Measurements from ENCODE around the gene PTPRN2. TPM values are rescaled to one million over a fixed set of nuclear protein-coding genes. Genes with fewer than 3 reads are reported as not detected.

PTPRN2 gene
- total RNA-seq, 1 experiment from 2014 or later: 1.2 TPM

- H3K9me3 ChIP-seq (replicated peaks): peaks cover 16% of the 10 kb centered on the region
- H3K27me3 ChIP-seq (replicated peaks): no peaks in the 10 kb centered on the region
- no peaks in the 10 kb centered on the region for H3K4me1 ChIP-seq (replicated peaks)
- DNase-seq (ENCODE audit: low read depth in 1 of 2, low spot score in 2 of 2): no peak
- H3K27ac ChIP-seq: no peak overlapping the region
- no peak overlapping the region for H3K4me3 ChIP-seq
- H3K36me3 ChIP-seq: no peaks in the 10 kb centered on the region
These were observed 594.1 kb downstream of the PTPRN2 start for GRCh38 chr7:157993406-157994105.

- no peak for DNase-seq (ENCODE audit: low read depth in 1 of 2, low spot score in 2 of 2)
- Histone ChIP-seq H3K4me1 (replicated peaks) (no peaks in the 10 kb centered on the region), H3K27me3 (replicated peaks) (no peaks in the 10 kb centered on the region), H3K27ac (no peak overlapping the region), H3K9me3 (replicated peaks) (peaks cover 16% of the 10 kb centered on the region), H3K36me3 (no peaks in the 10 kb centered on the region), H3K4me3 (no peak overlapping the region)
These were observed 595.0 kb downstream of the PTPRN2 start for GRCh38 chr7:157992511-157993160.

DNA sequence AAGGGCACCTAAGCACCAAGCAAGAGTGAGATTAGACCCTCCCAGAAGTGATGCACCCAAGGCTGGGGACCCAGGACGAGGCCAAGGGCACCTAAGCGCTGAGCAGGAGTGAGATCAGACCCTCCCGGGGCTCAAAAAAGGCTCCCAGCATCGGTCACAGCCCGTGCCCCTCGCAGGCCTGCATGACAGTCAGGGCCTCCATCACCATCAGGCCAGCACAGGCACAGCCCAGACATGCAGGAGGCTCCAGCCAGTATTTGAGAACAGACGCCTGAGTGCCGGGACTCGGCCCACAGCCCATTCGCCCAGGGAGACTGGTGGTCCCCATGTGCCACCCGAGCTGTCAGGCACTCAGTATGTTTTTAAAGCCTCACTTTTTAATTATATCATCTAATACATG is 595.9 kb downstream of the PTPRN2 start:
- Histone ChIP-seq H3K27me3 (replicated peaks) (no peaks in the 10 kb centered on the region), H3K4me1 (replicated peaks) (no peaks in the 10 kb centered on the region), H3K9me3 (replicated peaks) (peaks cover 20% of the 10 kb centered on the region), H3K36me3 (no peaks in the 10 kb centered on the region), H3K27ac (no peak overlapping the region), H3K4me3 (no peak overlapping the region)
- no peak for DNase-seq (ENCODE audit: low read depth in 1 of 2, low spot score in 2 of 2)

DNA sequence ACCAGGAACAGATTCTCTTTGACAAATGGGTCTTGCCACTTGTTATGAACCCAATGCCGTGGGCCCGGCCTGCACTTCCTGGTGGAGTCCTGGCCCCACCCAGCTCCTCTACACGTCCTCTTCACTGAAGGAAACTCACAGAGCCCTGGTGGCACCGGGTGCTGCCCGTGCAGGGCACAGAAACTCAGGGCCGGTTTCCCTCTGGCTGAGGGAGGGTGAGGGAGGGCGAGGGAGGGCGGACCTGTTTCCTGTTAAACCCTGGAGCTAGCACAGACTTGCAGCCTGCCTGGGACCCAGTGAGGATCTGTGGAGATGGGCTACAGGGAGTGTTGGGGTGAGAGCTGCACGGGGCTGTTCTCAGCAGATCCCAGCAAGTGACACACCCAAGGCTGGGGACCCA is 596.3 kb downstream of the PTPRN2 start:
- no peak overlapping the region for H3K4me3 ChIP-seq
- H3K36me3 ChIP-seq: no peaks in the 10 kb centered on the region
- DNase-seq (ENCODE audit: low read depth in 1 of 2, low spot score in 2 of 2): no peak
- H3K9me3 ChIP-seq (replicated peaks): peaks cover 20% of the 10 kb centered on the region
- no peak overlapping the region for H3K27ac ChIP-seq
- H3K4me1 ChIP-seq (replicated peaks): no peaks in the 10 kb centered on the region
- H3K27me3 ChIP-seq (replicated peaks): no peaks in the 10 kb centered on the region

GRCh38 chr7:157990881-157991250 is 596.8 kb downstream of the PTPRN2 start:
- no peak for DNase-seq (ENCODE audit: low read depth in 1 of 2, low spot score in 2 of 2)
- H3K27me3 ChIP-seq (replicated peaks): no peaks in the 10 kb centered on the region
- no peak overlapping the region for H3K4me3 ChIP-seq
- no peak overlapping the region for H3K27ac ChIP-seq
- H3K36me3 ChIP-seq: no peaks in the 10 kb centered on the region
- peaks cover 20% of the 10 kb centered on the region for H3K9me3 ChIP-seq (replicated peaks)
- H3K4me1 ChIP-seq (replicated peaks): no peaks in the 10 kb centered on the region

DNA sequence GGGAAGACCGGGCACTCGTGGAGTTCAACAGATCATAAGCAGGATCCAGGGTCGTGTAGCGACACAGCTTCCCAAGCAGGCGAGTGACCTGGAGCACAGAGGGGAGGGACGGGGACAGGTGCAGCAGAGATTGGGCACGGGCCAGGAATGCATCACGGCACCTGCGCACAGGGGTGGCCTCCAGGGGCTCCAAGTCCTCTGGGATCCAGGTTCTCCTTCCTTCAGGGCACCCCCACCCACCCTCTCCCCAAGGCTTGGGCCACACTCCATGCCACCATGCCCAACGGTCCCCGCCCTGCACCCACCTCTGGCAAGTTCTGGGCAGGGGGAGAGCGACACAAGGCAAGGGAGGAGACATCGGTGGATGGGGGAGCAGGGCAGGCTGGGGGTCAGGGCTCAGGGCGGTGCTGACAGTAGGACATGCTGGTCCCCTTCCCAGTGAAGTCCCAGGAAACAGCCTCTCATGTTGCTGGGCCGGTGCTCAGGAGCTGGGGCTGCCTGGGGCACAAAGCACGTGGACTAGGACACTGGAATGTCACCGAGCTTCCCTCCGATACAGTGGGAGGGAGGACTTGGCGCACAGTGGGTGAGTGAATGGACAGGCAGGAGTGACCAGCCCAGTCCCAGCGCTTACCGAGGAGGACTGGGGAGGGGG is 597.3 kb downstream of the PTPRN2 start:
- H3K4me1 ChIP-seq (replicated peaks): no peaks in the 10 kb centered on the region
- H3K27me3 ChIP-seq (replicated peaks): no peaks in the 10 kb centered on the region
- no peaks in the 10 kb centered on the region for H3K36me3 ChIP-seq
- DNase-seq (ENCODE audit: low read depth in 1 of 2, low spot score in 2 of 2): no peak
- no peak overlapping the region for H3K27ac ChIP-seq
- peaks cover 18% of the 10 kb centered on the region for H3K9me3 ChIP-seq (replicated peaks)
- H3K4me3 ChIP-seq: no peak overlapping the region

DNA sequence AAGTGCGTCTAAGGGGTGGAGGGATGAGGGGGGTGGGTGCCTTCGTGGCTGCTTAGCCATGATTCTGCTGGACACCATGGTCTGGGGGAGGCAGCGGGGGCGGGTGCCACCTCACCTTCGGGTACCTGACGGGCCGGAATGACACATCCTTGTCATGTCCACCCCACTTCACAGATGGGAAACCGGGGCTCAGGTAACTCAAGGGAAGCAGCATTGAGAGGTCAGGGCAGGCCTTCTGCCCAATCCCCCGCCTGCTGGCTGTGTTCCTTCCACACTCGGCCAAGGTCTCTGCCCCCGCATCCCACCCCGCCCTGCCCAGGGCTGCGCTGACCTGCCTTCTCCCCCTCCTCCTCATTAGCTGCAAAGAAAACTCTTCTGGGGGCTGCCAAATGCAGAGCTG is 598.0 kb downstream of the PTPRN2 start:
- no peaks in the 10 kb centered on the region for H3K36me3 ChIP-seq
- peaks cover 20% of the 10 kb centered on the region for H3K9me3 ChIP-seq (replicated peaks)
- H3K27ac ChIP-seq: no peak overlapping the region
- no peak for DNase-seq (ENCODE audit: low read depth in 1 of 2, low spot score in 2 of 2)
- no peak overlapping the region for H3K4me3 ChIP-seq
- H3K27me3 ChIP-seq (replicated peaks): no peaks in the 10 kb centered on the region
- H3K4me1 ChIP-seq (replicated peaks): no peaks in the 10 kb centered on the region

DNA sequence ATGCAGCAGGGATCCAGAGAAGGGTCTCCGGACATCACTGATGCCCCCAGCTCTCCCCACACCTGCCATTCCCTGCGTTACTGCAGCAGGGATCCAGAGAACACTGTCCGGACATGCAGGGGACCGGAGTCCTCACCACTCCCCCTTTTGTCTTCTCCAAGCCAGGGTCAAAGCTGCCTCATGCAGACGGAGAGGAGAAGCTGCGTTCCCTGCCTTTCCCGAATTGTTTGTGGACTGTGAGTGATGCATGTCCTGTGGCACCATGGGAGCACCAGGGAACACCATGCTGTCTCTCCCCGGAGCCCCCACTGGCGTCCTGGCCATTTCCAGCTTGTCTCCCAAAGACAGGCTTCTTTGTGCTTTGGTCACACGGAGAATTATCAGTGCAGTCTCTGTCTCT is 599.7 kb downstream of the PTPRN2 start:
- Histone ChIP-seq H3K27me3 (replicated peaks) (no peaks in the 10 kb centered on the region), H3K4me3 (no peak overlapping the region), H3K4me1 (replicated peaks) (no peaks in the 10 kb centered on the region), H3K27ac (no peak overlapping the region), H3K9me3 (replicated peaks) (peaks cover 24% of the 10 kb centered on the region), H3K36me3 (no peaks in the 10 kb centered on the region)
- no peak for DNase-seq (ENCODE audit: low read depth in 1 of 2, low spot score in 2 of 2)

GRCh38 chr7:157986051-157986450 is 601.6 kb downstream of the PTPRN2 start:
- H3K4me3 ChIP-seq: no peak overlapping the region
- H3K27me3 ChIP-seq (replicated peaks): no peaks in the 10 kb centered on the region
- no peaks in the 10 kb centered on the region for H3K36me3 ChIP-seq
- no peak overlapping the region for H3K27ac ChIP-seq
- DNase-seq (ENCODE audit: low read depth in 1 of 2, low spot score in 2 of 2): no peak
- no peaks in the 10 kb centered on the region for H3K4me1 ChIP-seq (replicated peaks)
- H3K9me3 ChIP-seq (replicated peaks): peaks cover 12% of the 10 kb centered on the region

GRCh38 chr7:157985636-157986035 is 602.0 kb downstream of the PTPRN2 start:
- Histone ChIP-seq H3K36me3 (no peaks in the 10 kb centered on the region), H3K27ac (no peak overlapping the region), H3K4me3 (no peak overlapping the region), H3K9me3 (replicated peaks) (peaks cover 11% of the 10 kb centered on the region; the same call in 1 of the 2 replicates), H3K27me3 (replicated peaks) (no peaks in the 10 kb centered on the region), H3K4me1 (replicated peaks) (no peaks in the 10 kb centered on the region)
- no peak for DNase-seq (ENCODE audit: low read depth in 1 of 2, low spot score in 2 of 2)

GRCh38 chr7:157984423-157985163 is 603.0 kb downstream of the PTPRN2 start:
- peaks cover 15% of the 10 kb centered on the region; the same call in 1 of the 2 replicates for H3K9me3 ChIP-seq (replicated peaks)
- DNase-seq (ENCODE audit: low read depth in 1 of 2, low spot score in 2 of 2): no peak

DNA sequence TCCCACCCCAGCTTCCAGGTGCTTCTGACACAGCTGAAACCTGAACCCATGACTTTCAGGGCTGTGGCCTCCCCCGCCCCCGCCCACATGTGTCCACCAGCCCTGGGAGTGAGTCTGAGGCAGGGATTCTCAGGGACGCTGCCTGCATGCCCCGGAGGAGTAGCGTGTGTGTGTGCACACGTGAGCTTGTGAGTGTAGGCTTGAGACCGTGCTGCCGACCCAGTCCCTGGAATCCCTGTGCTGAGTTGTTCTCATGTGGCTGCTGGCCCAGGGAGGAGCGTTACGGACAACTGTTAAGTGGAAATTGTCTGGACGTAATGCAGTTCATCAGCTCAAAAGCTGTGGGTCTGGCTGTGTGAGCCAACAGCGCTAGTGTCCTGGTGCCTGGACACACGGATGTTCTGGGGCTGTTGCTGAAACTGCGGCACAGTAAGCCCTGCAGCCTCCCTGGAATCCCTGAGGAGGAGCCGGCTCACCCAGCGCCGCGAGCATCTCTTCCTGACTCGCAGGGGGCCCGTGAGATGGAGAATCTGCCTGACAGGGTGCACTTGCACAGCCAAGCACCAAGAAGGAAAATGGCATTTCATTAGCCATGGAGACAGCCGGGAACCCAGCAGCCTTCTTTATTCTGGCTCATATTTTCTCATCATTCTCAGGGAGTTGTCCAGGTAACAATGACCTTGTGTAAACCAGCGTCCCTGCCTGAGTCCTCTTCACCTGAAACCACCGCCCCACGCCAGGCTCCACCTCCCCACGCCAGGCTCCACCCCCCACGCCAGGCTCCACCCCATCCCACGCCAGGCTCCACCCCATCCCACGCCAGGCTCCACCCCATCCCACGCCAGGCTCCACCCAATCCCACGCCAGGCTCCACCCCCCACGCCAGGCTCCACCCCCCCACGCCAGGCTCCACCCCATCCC is 603.9 kb downstream of the PTPRN2 start:
- H3K27ac ChIP-seq: no peak overlapping the region
- H3K9me3 ChIP-seq (replicated peaks): peaks cover 18% of the 10 kb centered on the region; the same call in 1 of the 2 replicates
- DNase-seq (ENCODE audit: low read depth in 1 of 2, low spot score in 2 of 2): no peak

More at GRCh38 chr7:157984423-157985163, 603.0 kb downstream of the PTPRN2 start:
- H3K36me3 ChIP-seq: no peaks in the 10 kb centered on the region
- H3K27me3 ChIP-seq (replicated peaks): no peaks in the 10 kb centered on the region
- no peaks in the 10 kb centered on the region for H3K4me1 ChIP-seq (replicated peaks)
- no peak overlapping the region for H3K27ac ChIP-seq
- no peak overlapping the region for H3K4me3 ChIP-seq

DNA sequence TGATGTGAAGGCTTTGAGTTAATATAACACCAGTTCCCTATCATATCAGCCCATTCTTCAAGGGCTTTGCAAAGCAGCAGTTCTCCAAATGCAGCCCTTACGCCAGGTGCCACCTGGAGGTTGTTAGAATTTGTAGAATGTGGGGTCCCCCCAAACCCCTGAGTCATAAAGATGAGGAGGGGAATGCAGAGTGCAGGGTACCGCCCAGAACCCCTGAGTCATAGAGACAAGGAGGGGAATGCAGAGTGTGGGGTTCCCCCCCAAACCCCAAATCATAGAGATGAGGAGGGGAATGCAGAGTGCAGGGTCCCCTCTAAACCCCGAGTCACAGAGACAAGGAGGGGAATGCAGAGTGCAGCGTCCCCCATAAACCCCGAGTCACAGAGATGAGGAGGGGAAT is 605.8 kb downstream of the PTPRN2 start:
- H3K4me3 ChIP-seq: no peak overlapping the region
- peaks cover 15% of the 10 kb centered on the region; the same call in 1 of the 2 replicates for H3K9me3 ChIP-seq (replicated peaks)
- H3K36me3 ChIP-seq: no peaks in the 10 kb centered on the region
- no peak overlapping the region for H3K27ac ChIP-seq
- no peaks in the 10 kb centered on the region for H3K4me1 ChIP-seq (replicated peaks)
- H3K27me3 ChIP-seq (replicated peaks): no peaks in the 10 kb centered on the region
- DNase-seq (ENCODE audit: low read depth in 1 of 2, low spot score in 2 of 2): no peak

More for the DNA sequence above, 603.9 kb downstream of the PTPRN2 start:
- no peaks in the 10 kb centered on the region for H3K27me3 ChIP-seq (replicated peaks)
- H3K4me1 ChIP-seq (replicated peaks): no peaks in the 10 kb centered on the region
- no peaks in the 10 kb centered on the region for H3K36me3 ChIP-seq
- no peak overlapping the region for H3K4me3 ChIP-seq
